Suprapubic skin (tissue), 4 donors: ENCODE results near the gene SLC35F2.

Experiments used
- EP300 ChIP-seq: sonication (generic); formaldehyde crosslinking; IDR thresholded peaks from one replicate; pipeline ENCODE4 v1.6.1; 2017; ENCODE audit warnings: antibody characterized with exemption
- POLR2A ChIP-seq, 2 donors: fragments of 450-650 bp; IDR thresholded peaks; one replicate each; pipeline ENCODE4 v1.6.1; 2017; ENCODE audit warnings: antibody characterized with exemption in 2 of 2, mild to moderate bottlenecking in 2 of 2, moderate library complexity in 2 of 2
- POLR2AphosphoS5 ChIP-seq, 3 donors: sonication (generic); formaldehyde crosslinking; IDR thresholded peaks; one replicate each; pipeline ENCODE4 v1.6.1; 2017; ENCODE audit warnings: antibody characterized with exemption in 3 of 3
- TF ChIP-seq, protein P1 (sequence below), 2 donors: fragments of 200-600 bp in 1 of 2; fragments of 450-650 bp in 1 of 2; sonication (generic) in 1 of 2; IDR thresholded peaks; one replicate each; pipeline ENCODE4 v1.5.1; 2016 to 2019; ENCODE audit warnings: antibody characterized with exemption in 2 of 2, mild to moderate bottlenecking in 1 of 2, moderate library complexity in 1 of 2

DNA sequence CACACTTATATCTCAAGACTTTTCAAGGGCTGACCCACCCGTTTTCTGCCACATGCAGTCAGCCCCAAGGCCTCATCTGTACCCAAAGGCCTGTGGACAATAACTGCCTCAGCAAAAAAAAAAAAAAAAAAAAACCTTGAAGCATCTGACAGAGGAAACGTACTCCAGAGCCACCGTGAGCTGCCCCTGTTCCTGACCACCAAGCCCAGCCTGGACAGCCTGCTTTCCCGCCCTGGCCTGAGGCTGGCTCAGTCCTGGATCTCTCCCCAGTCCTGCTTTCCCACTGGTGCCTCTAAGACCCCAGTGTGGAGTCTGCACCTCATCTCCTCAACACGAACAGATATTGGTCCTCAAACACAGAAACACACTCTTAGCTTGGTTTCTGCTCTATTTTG is 66.5 kb downstream of the SLC35F2 start:
- TF ChIP-seq, protein P1, sequence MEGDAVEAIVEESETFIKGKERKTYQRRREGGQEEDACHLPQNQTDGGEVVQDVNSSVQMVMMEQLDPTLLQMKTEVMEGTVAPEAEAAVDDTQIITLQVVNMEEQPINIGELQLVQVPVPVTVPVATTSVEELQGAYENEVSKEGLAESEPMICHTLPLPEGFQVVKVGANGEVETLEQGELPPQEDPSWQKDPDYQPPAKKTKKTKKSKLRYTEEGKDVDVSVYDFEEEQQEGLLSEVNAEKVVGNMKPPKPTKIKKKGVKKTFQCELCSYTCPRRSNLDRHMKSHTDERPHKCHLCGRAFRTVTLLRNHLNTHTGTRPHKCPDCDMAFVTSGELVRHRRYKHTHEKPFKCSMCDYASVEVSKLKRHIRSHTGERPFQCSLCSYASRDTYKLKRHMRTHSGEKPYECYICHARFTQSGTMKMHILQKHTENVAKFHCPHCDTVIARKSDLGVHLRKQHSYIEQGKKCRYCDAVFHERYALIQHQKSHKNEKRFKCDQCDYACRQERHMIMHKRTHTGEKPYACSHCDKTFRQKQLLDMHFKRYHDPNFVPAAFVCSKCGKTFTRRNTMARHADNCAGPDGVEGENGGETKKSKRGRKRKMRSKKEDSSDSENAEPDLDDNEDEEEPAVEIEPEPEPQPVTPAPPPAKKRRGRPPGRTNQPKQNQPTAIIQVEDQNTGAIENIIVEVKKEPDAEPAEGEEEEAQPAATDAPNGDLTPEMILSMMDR (IDR thresholded peaks at IDR 0.05): no peak
- TF ChIP-seq POLR2A (IDR thresholded peaks at IDR 0.05) (no peak), POLR2AphosphoS5 (IDR thresholded peaks at IDR 0.05) (no peak), EP300 (no peak)
